Stimulated activated CD4-positive, alpha-beta T cell treated with anti-CD3 and anti-CD28 coated beads, Interleukin-2, amount 100 ng/mL, for 48 hours (primary cell): ENCODE measurements around the gene WDR20.
"Not testable (repeated sequence)": the region's sequence is repeated elsewhere in the genome, so short reads cannot be mapped to it uniquely, and the experiment has no call there.

Source experiments
- DNase-seq, 2 donors: peaks; one replicate each; pipeline ENCODE4 v3.0.0-alpha.2; 2020

Gene WDR20

DNA sequence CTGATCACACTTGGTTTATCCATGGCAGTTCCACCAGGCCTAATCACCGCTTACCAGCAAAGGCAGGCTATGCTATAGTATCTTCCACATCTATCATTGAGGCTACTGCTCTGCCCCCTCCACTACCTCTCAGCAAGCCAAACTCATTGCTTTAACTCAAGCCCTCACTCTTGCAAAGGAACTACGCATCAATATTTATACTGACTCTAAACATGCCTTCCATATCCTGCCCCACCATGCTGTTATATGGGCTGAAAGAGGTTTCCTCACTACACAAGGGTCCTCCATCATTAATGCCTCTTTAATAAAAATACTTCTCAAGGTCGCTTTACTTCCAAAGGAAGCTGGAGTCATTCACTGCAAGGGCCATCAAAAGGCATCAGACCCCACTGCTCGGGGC lies 104.1 kb downstream of the WDR20 start:
- DNase-seq = not testable (repeated sequence)

DNA sequence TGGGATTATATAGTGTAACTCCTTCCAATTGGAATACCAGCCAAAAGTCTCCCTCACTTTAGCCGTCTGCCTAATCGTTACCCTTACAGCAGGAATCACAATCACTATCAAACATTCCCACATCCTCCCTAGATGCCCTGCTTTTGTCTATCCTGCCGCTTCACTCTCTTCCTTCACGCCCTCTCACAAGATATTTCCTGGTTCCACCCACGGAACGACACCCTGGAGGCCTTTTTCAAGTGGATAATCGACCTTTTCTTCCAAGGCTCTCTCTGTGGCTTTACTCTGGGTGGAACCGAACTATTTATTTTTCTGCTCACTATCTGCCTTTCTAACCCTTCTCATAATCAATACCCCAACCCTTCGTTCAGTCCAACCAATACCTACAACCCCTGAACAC lies 106.4 kb downstream of the WDR20 start:
- DNase-seq = no peak

DNA sequence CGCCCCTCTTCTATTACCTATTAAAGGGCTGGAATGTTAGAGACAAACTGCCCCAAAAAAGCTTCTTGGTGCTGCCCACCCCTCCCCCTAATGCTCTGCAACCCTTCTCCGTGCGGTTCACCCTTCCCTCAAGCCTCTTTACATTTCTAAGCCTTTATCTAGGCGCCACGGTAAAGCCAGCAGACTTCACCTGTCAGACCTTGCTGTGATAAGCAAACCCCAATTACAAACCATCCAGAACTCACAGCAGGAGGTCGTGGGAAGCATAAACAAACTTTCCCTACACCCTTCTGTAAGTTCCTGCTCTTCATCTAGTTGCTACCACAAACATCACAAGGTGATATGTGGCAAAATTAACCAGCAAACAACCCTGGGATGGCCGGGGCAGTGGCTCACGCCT lies 108.4 kb downstream of the WDR20 start:
- DNase-seq = no peak

DNA sequence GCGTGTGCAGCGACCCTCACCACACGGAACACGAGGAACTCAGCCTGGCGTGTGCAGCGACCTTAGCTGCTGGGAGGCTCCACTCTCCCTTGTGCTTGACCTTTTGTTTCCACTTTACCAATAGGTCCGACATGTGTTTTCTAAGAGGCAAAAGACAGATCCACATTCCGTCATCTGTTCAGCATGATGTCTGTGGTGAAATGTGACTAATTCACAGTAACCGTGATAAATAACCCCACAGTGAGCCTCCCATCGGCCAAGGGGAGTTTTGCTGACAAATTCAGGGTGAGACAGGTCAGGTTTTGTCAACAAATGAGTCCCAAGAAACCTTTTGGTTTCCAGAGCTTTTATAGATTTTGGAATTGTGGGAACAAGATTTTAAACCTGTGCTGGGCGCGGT lies 109.3 kb downstream of the WDR20 start:
- DNase-seq = no peak

DNA sequence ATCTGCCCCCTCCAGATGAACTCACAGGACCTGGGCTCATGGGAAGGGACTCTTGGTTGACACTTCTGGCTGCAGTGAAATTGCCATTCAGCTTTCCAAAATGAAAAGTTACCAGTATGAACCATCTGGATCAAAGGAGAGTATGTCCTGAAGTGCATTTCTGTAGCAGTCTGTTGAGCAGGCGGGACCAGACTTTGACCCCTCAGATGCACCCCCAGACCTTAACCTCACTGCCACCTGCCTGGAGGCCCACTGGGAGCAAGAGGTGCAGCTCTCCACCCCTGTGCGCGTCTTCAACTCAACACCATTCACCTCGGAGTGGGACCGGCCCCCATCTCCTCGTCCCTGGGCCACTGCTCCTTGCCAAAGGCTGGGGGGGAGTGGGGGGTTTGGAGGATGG lies 110.3 kb downstream of the WDR20 start:
- no peak for DNase-seq

DNA sequence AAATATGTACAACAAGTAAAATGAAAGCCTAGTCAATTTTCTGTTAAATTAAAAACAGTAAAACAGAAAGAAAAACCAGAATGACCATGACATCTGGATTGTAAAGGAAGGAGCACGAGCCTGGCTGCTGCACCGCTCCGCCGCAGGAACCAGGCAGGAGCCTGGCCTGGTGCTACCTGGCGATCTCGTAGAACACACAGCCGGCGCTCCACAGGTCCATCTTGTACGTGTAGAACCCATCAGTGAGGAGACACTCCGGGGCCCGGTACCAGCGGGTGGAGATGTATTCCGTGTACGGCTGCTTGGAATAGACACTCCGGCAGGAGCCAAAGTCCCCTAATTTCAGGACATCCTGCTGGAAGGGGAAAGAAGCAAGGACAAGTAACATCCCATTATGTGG lies 110.9 kb downstream of the WDR20 start:
- DNase-seq = no peak

DNA sequence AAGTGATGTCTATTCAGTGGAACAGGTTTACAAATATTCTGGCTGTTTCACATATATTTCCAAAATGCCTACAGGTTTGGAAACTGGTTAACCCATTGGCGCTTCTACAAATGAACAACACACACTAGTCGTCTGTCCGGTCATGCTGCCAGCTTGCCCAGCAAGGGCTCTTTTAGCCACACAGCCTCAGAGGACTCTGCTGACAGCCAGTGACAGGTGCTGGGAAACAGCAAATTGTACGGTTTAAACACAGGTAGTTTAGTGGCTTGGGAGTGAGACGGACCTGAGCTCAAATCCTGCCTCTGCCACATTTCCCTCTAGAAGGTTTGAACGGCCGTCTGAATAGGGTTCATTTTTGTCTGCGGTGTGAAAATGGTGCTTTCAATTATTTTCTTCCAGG lies 111.5 kb downstream of the WDR20 start:
- no peak for DNase-seq

DNA sequence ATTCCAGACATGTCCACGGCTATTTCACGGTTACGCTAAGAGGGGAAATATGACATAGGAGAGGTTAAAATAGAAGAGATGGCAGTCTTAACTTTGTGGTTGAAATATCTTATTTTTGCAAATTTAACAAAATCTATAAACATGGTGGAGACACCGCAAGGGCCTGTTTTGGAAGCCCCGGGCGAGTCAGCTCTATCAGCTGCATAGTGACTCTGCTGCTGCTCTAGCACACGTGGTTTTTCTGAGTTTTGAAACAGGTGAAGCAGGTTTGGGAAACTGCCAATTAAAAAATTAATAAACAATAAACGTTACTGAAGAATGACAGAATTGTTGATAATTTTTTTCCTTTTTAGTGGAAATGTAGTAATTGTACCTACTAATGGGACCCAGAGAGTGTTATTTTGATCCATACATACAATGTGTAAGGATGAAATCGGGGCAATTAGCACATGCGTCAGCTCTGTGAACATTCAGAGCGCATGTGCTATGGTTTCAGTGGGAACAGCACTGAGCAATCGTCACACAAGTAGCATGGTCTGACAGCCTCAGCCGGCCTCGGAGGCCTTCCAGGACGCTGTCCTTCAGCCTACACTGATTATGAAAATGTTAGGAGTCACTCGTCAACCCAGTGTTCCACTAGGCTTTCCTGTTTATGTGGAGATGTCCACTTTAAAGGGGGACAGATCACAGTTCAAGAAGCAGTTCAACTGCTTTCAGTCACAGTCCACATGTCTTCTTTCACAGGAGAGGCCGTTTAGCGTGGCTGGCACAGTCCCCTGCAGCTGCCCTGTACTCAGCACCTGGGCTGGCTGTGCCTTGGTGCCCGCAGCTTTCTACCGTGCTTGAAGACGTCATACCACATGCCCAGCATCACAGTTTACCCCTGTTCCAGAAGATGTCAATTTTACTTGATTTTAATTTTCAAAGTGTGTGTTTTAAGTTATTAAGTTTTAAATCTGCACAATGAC lies 113.4 kb downstream of the WDR20 start:
- no peak for DNase-seq

DNA sequence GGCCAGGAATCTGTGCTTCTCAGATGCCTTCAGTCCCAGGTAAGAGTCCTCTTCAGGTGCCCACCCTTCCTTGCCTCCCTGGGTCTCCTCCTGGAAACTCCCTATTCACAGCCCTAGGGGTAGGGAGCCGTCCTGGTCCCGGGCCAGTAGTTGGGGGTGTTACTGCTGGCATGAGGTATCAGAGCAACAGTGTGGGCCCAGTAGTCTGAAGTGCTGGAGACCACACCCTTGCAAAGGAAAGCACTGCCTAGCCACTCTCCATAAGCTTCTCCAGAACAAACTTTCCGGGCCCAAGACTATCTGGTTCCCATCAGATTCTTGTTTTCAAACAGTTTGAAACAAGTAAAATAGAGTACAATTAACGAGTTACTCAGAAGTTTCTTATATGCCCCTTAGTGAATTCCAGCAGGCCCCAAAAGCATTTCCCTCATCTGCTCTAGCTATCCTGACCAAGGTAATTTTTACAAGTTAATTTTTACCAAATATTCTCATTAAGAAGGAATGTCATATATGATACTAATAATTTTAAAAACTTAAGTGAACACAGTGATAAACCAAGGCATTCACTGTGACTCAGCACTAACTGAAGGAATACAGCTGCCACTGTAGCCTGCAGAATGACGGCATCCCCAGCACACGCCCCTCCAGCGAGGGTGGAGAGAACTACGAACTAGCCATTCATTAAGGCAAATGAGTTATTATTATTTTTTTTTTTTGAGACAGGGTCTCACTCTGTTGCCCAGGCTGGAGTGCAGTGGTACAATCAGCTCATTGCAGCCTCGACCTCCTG lies 115.9 kb downstream of the WDR20 start:
- no peak for DNase-seq

DNA sequence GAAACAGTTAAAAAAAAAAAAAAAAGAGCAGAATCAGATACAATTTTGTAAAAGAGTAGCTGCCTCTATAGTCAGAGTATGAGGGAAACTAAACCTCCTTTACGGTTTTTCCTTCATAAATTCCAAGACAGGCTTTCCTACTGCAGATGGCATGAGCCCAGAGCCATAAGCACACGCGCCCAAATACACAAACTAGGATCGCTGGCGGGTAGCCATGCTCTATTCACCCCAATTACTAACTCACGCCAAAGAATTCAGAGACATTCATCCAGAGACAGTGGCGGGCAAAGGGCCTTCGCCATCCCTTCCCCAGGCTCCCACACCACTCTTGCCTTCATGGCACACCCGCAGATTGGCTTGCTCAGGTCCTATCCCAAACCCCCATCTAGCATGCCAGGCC lies 117.0 kb downstream of the WDR20 start:
- no peak for DNase-seq

DNA sequence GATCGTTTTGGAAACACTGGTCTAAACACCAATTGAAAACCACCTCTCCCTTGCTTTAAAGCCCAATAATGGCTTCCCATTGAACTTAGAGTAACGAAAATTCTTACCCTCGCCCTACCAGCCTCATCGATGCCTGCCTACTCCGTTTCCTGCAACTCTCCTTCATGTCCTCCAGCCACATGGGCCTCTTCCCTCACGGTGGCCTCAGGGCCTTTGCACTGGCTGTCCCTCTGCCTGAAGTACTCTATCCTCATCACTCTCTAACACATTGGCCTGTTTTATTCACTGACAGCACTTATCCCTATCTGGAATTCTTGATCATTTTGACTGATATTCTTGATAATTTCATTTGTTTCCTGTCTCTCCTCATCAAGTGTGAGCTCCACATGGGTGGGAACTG lies 118.4 kb downstream of the WDR20 start:
- no peak for DNase-seq
